ENCODE measurements around the gene SELL. TPM values are rescaled to one million over a fixed set of nuclear protein-coding genes. Genes with fewer than 3 reads are reported as not detected.

SELL gene
- total and polyA plus RNA-seq, 2 experiments from 2014 or later: not detected

DNA sequence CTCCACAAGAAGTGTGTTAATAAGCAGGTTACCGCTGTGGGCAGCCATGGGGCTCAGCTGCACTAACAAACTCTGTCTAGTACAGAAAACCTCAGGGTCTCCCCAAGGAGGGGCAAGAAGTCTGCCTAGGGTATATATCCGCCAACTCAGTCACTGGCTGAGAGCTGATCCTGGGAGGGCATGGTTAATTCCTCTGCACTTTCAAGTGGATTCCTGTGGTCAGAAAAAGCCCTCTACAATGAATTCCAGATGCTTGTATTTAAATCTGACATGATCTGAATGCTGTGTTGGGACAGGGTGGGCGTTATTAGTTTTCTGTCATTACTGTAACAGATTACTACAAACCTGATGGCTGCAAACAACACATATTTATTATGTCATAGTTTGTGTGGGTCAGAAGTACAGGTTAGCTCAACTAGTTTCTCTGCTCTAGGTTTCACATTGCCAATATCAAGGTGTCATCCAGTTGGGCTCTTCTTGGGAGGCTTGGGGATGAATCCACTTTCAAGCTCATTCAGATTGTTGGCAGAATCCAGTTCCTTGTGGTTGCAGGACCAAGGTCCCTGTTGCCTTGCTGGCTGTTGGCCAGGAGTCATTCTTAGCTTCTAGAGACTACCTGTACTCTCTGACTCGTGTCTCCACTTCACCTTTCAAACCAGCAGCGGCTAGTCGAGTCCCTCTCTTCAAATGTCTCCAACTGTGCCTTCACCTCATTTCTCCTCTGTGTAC, 30.4 kb upstream of the SELL start:
- ATAC-seq (peak; percentile 36; the same call in 2 of the 3 replicates), DNase-seq (ENCODE audit: low spot score) (no peak)
- Histone ChIP-seq H4K20me1 (replicated peaks; ENCODE audit: insufficient read depth) (no peaks in the 10 kb centered on the region), H3K27me3 (ENCODE audit: insufficient read depth) (no peaks in the 10 kb centered on the region), H3K4me1 (ENCODE audit: insufficient read depth) (peaks cover 20% of the 10 kb centered on the region), H2AFZ (peak overlapping the region; percentile 49; the same call in 1 of the 2 replicates), H3K36me3 (ENCODE audit: insufficient read depth) (no peaks in the 10 kb centered on the region), H3K4me3 (no peak overlapping the region), H3K9me2 (ENCODE audit: insufficient read depth) (no peaks in the 10 kb centered on the region), H3F3A (replicated peaks; ENCODE audit: low read depth) (no peaks in the 10 kb centered on the region), H3K27ac (ENCODE audit: low read depth) (no peak overlapping the region), H3K4me2 (no peak overlapping the region), H3K79me2 (replicated peaks; ENCODE audit: insufficient read depth) (no peaks in the 10 kb centered on the region)
- peaks cover 34% of the 10 kb centered on the region for H3K4me1 Mint-ChIP-seq
- no peaks in the 10 kb centered on the region for H3K36me3 Mint-ChIP-seq (ENCODE audit: low read depth)
- no peak overlapping the region for H3K27ac Mint-ChIP-seq
- no peaks in the 10 kb centered on the region for H3K9me3 Mint-ChIP-seq
- peaks cover 4% of the 10 kb centered on the region for H3K27me3 Mint-ChIP-seq (ENCODE audit: insufficient read depth, low read depth, poor library complexity)
- H3K4me3 Mint-ChIP-seq: no peak overlapping the region
- no peak for TF ChIP-seq STAT1 (IDR thresholded peaks at IDR 0.05; ENCODE audit: unreplicated experiment)
- TF ChIP-seq EZH2 (IDR thresholded peaks at IDR 0.05; ENCODE audit: low read depth, unreplicated experiment): no peak
- TF ChIP-seq POLR2AphosphoS5 (IDR thresholded peaks at IDR 0.05; ENCODE audit: low read depth): no peak
- no peak for TF ChIP-seq JUNB (IDR thresholded peaks at IDR 0.05; ENCODE audit: unreplicated experiment)
- TF ChIP-seq ZNF114 (CRISPR knock-in tag; IDR thresholded peaks at IDR 0.05): no peak
- no peak for TF ChIP-seq EZH2phosphoT487 (IDR thresholded peaks at IDR 0.05; ENCODE audit: unreplicated experiment)
- no peak for TF ChIP-seq ZNF331 (CRISPR knock-in tag; IDR thresholded peaks at IDR 0.05; ENCODE audit: low read depth)
- no peak for TF ChIP-seq CREB1 (CRISPR knock-in tag; IDR thresholded peaks at IDR 0.05; ENCODE audit: low read depth)
- TF ChIP-seq, protein P1, sequence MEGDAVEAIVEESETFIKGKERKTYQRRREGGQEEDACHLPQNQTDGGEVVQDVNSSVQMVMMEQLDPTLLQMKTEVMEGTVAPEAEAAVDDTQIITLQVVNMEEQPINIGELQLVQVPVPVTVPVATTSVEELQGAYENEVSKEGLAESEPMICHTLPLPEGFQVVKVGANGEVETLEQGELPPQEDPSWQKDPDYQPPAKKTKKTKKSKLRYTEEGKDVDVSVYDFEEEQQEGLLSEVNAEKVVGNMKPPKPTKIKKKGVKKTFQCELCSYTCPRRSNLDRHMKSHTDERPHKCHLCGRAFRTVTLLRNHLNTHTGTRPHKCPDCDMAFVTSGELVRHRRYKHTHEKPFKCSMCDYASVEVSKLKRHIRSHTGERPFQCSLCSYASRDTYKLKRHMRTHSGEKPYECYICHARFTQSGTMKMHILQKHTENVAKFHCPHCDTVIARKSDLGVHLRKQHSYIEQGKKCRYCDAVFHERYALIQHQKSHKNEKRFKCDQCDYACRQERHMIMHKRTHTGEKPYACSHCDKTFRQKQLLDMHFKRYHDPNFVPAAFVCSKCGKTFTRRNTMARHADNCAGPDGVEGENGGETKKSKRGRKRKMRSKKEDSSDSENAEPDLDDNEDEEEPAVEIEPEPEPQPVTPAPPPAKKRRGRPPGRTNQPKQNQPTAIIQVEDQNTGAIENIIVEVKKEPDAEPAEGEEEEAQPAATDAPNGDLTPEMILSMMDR (conservative IDR thresholded peaks at IDR 0.05; ENCODE audit: low read depth in 2 of 2): no peak
- TF ChIP-seq, protein P2, sequence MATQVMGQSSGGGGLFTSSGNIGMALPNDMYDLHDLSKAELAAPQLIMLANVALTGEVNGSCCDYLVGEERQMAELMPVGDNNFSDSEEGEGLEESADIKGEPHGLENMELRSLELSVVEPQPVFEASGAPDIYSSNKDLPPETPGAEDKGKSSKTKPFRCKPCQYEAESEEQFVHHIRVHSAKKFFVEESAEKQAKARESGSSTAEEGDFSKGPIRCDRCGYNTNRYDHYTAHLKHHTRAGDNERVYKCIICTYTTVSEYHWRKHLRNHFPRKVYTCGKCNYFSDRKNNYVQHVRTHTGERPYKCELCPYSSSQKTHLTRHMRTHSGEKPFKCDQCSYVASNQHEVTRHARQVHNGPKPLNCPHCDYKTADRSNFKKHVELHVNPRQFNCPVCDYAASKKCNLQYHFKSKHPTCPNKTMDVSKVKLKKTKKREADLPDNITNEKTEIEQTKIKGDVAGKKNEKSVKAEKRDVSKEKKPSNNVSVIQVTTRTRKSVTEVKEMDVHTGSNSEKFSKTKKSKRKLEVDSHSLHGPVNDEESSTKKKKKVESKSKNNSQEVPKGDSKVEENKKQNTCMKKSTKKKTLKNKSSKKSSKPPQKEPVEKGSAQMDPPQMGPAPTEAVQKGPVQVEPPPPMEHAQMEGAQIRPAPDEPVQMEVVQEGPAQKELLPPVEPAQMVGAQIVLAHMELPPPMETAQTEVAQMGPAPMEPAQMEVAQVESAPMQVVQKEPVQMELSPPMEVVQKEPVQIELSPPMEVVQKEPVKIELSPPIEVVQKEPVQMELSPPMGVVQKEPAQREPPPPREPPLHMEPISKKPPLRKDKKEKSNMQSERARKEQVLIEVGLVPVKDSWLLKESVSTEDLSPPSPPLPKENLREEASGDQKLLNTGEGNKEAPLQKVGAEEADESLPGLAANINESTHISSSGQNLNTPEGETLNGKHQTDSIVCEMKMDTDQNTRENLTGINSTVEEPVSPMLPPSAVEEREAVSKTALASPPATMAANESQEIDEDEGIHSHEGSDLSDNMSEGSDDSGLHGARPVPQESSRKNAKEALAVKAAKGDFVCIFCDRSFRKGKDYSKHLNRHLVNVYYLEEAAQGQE (IDR thresholded peaks at IDR 0.05; ENCODE audit: unreplicated experiment): no peak
- TF ChIP-seq, protein P3, sequence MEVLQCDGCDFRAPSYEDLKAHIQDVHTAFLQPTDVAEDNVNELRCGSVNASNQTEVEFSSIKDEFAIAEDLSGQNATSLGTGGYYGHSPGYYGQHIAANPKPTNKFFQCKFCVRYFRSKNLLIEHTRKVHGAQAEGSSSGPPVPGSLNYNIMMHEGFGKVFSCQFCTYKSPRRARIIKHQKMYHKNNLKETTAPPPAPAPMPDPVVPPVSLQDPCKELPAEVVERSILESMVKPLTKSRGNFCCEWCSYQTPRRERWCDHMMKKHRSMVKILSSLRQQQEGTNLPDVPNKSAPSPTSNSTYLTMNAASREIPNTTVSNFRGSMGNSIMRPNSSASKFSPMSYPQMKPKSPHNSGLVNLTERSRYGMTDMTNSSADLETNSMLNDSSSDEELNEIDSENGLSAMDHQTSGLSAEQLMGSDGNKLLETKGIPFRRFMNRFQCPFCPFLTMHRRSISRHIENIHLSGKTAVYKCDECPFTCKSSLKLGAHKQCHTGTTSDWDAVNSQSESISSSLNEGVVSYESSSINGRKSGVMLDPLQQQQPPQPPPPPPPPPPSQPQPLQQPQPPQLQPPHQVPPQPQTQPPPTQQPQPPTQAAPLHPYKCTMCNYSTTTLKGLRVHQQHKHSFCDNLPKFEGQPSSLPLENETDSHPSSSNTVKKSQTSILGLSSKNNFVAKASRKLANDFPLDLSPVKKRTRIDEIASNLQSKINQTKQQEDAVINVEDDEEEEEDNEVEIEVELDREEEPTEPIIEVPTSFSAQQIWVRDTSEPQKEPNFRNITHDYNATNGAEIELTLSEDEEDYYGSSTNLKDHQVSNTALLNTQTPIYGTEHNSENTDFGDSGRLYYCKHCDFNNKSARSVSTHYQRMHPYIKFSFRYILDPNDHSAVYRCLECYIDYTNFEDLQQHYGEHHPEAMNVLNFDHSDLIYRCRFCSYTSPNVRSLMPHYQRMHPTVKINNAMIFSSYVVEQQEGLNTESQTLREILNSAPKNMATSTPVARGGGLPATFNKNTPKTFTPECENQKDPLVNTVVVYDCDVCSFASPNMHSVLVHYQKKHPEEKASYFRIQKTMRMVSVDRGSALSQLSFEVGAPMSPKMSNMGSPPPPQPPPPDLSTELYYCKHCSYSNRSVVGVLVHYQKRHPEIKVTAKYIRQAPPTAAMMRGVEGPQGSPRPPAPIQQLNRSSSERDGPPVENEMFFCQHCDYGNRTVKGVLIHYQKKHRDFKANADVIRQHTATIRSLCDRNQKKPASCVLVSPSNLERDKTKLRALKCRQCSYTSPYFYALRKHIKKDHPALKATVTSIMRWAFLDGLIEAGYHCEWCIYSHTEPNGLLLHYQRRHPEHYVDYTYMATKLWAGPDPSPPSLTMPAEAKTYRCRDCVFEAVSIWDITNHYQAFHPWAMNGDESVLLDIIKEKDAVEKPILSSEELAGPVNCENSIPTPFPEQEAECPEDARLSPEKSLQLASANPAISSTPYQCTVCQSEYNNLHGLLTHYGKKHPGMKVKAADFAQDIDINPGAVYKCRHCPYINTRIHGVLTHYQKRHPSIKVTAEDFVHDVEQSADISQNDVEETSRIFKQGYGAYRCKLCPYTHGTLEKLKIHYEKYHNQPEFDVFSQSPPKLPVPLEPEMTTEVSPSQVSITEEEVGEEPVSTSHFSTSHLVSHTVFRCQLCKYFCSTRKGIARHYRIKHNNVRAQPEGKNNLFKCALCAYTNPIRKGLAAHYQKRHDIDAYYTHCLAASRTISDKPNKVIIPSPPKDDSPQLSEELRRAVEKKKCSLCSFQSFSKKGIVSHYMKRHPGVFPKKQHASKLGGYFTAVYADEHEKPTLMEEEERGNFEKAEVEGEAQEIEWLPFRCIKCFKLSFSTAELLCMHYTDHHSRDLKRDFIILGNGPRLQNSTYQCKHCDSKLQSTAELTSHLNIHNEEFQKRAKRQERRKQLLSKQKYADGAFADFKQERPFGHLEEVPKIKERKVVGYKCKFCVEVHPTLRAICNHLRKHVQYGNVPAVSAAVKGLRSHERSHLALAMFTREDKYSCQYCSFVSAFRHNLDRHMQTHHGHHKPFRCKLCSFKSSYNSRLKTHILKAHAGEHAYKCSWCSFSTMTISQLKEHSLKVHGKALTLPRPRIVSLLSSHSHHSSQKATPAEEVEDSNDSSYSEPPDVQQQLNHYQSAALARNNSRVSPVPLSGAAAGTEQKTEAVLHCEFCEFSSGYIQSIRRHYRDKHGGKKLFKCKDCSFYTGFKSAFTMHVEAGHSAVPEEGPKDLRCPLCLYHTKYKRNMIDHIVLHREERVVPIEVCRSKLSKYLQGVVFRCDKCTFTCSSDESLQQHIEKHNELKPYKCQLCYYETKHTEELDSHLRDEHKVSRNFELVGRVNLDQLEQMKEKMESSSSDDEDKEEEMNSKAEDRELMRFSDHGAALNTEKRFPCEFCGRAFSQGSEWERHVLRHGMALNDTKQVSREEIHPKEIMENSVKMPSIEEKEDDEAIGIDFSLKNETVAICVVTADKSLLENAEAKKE (CRISPR knock-in tag; IDR thresholded peaks at IDR 0.05): no peak
- TF ChIP-seq, protein P4, sequence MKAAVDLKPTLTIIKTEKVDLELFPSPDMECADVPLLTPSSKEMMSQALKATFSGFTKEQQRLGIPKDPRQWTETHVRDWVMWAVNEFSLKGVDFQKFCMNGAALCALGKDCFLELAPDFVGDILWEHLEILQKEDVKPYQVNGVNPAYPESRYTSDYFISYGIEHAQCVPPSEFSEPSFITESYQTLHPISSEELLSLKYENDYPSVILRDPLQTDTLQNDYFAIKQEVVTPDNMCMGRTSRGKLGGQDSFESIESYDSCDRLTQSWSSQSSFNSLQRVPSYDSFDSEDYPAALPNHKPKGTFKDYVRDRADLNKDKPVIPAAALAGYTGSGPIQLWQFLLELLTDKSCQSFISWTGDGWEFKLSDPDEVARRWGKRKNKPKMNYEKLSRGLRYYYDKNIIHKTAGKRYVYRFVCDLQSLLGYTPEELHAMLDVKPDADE (IDR thresholded peaks at IDR 0.05): no peak
- TF ChIP-seq NANOG (IDR thresholded peaks at IDR 0.05; ENCODE audit: borderline replicate concordance): no peak

Measured in GM23338 (cell line).